HepG2 (cell line): ENCODE data around the gene TFRC. TPM values are rescaled to one million over a fixed set of nuclear protein-coding genes. Genes with fewer than 3 reads are reported as not detected.

Experiments
- AKAP8 ChIP-seq: sonication (generic); formaldehyde crosslinking; IDR thresholded peaks from 2 replicates; pipeline ENCODE4 v1.5.1; 2020; ENCODE audit warnings: mild to moderate bottlenecking, missing genetic modification reagents
- ASH2L ChIP-seq: fragments of 300-600, 200-600 bp; sonication (generic); IDR thresholded peaks from 2 replicates; pipeline ENCODE4 v1.7.0; 2017; ENCODE audit warnings: low read depth, mild to moderate bottlenecking, moderate library complexity, mixed read lengths, low read length; ENCODE audit not compliant: insufficient read length
- DR1 ChIP-seq: sonication (generic); formaldehyde crosslinking; IDR thresholded peaks from 2 replicates; pipeline ENCODE4 v1.8.0; 2021; ENCODE audit warnings: mild to moderate bottlenecking, missing genetic modification reagents, inconsistent platforms
- EP300 ChIP-seq, 3 experiments: sonication (generic) in 1 of 3; formaldehyde crosslinking in 1 of 3; IDR thresholded peaks; 2 replicates each; pipeline versions ENCODE4 v1.5.1 to v1.6.1; 2011 to 2020; ENCODE audit warnings: low read depth in 2 of 3, low read length in 2 of 3, borderline replicate concordance in 1 of 3, improper control_type of control experiment in 1 of 3, mild to moderate bottlenecking in 1 of 3, missing genetic modification reagents in 1 of 3, moderate library complexity in 1 of 3
- HDAC1 ChIP-seq: sonication (generic); formaldehyde crosslinking; IDR thresholded peaks from 2 replicates; pipeline ENCODE4 v1.5.1; 2020; ENCODE audit warnings: mild to moderate bottlenecking, missing genetic modification reagents
- HMGXB3 ChIP-seq: sonication (generic); formaldehyde crosslinking; IDR thresholded peaks from 2 replicates; pipeline ENCODE4 v1.4.0; 2020; ENCODE audit warnings: missing genetic modification reagents, borderline replicate concordance
- MAFF ChIP-seq: IDR thresholded peaks from 2 replicates; pipeline ENCODE4 v1.6.1; 2011; ENCODE audit warnings: low read depth, low read length, improper control_type of control experiment
- NKX3-1 ChIP-seq: sonication (generic); formaldehyde crosslinking; IDR thresholded peaks from 2 replicates; pipeline ENCODE4 v1.5.0; 2020; ENCODE audit warnings: missing genetic modification reagents
- PBX3 ChIP-seq: sonication (generic); formaldehyde crosslinking; IDR thresholded peaks from 2 replicates; pipeline ENCODE4 v1.8.1; 2023; ENCODE audit warnings: missing genetic modification reagents, inconsistent platforms, borderline replicate concordance
- POLR2A ChIP-seq, 2 experiments: IDR thresholded peaks; 2 replicates each; pipeline ENCODE4 v1.6.1; 2011; ENCODE audit warnings: low read depth in 2 of 2, low read length in 2 of 2, mild to moderate bottlenecking in 1 of 2, moderate library complexity in 1 of 2; ENCODE audit not compliant: insufficient read depth in 1 of 2
- TEAD3 ChIP-seq: optimal IDR thresholded peaks from 2 replicates; pipeline ENCODE3; 2016; ENCODE audit warnings: borderline replicate concordance
- ZMYM2 ChIP-seq: sonication (generic); formaldehyde crosslinking; IDR thresholded peaks from 2 replicates; pipeline ENCODE4 v1.8.0; 2022; ENCODE audit warnings: mild to moderate bottlenecking, missing genetic modification reagents
- ZNF253 ChIP-seq: sonication (generic); formaldehyde crosslinking; IDR thresholded peaks from 2 replicates; pipeline ENCODE4 v1.8.0; 2022; ENCODE audit warnings: mild to moderate bottlenecking, missing genetic modification reagents, borderline replicate concordance
- ZNF407 ChIP-seq: sonication (generic); formaldehyde crosslinking; IDR thresholded peaks from one replicate; pipeline ENCODE4 v1.5.1; 2020; ENCODE audit warnings: mild to moderate bottlenecking, missing genetic modification reagents; ENCODE audit errors: not compliant biosample characterization
- polyA plus RNA-seq, 8 experiments: library from polyadenylated mRNA; depleted of rRNA in 3 of 8; stranded (reverse) in 7 of 8; unstranded in 1 of 8; fragments of >200 nt; fragmentation: Illumina TruSeq in 4 of 8; extraction: Trizol in 4 of 8; gene quantifications; 2 replicates each; pipeline versions ENCODE4 v1.2.1 to v1.2.3, GENCODE V29; 2011 to 2016; ENCODE audit warnings: low read depth in 4 of 8, missing spikeins in 1 of 8, mixed read lengths in 1 of 8; ENCODE audit not compliant: insufficient read depth in 1 of 8
- total RNA-seq, 5 experiments: library from RNA; depleted of rRNA; stranded (reverse); fragments of >200 nt; fragmentation: Illumina TruSeq; extraction: Trizol; gene quantifications; 2 replicates each; pipeline ENCODE4 v1.2.3, GENCODE V29; 2016; ENCODE audit warnings: low read depth in 1 of 5

TFRC gene
- total and polyA plus RNA-seq, 2 of the 13 experiments (the other 11 are each of a cell fraction or from before 2014, with no cell fraction given), result 188 to 274 TPM

GRCh38 chr3:196081834-196082618 is at the start of gene TFRC (continued):
- TF ChIP-seq ZNF407 (peak; percentile 77), ZNF253 (CRISPR knock-in tag) (no peak), ASH2L (peak; percentile 64), EP300 (IDR thresholded peaks at IDR 0.05; ENCODE audit: low read depth in 2 of 2, low read length in 2 of 2) (peak; percentile 37 to 54; a peak in 2 of 4 replicates), EP300 (CRISPR knock-in tag; IDR thresholded peaks at IDR 0.05; ENCODE audit: borderline replicate concordance) (no peak; the same call in 1 of the 2 replicates), AKAP8 (CRISPR knock-in tag) (peak; percentile 79), TEAD3 (peak; percentile 69), NKX3-1 (CRISPR knock-in tag) (no peak; the same call in 1 of the 2 replicates), HMGXB3 (CRISPR knock-in tag) (no peak; the same call in 1 of the 2 replicates), ZMYM2 (CRISPR knock-in tag) (no peak; the same call in none of the 2 replicates), DR1 (CRISPR knock-in tag) (peak; percentile 98), MAFF (no peak), PBX3 (CRISPR knock-in tag) (0 out of 2 replicates have a peak, but pooled peaks have one; percentile 1), HDAC1 (CRISPR knock-in tag) (peak; percentile 78), POLR2A (IDR thresholded peaks at IDR 0.05; ENCODE audit: insufficient read depth in 1 of 2, low read depth in 2 of 2, low read length in 2 of 2) (peak; percentile 98 to 100)
